GM23338 (cell line): ENCODE data around the gene MCTP1. TPM values are rescaled to one million over a fixed set of nuclear protein-coding genes. Genes with fewer than 3 reads are reported as not detected.
A peak's percentile ranks its signal among the peaks of the same experiment; 100 is the strongest.

Experiments used
- ATAC-seq: fragments of 200-7000 bp; cut with Tn5 transposase; 3 replicates; pipeline ENCODE4 v1.9.1; 2020
- DNase-seq: peaks from one replicate; pipeline ENCODE4 v3.0.0-alpha.2; 2015; ENCODE audit warnings: low spot score
- H2AFZ ChIP-seq: fragments of 200-600 bp; sonication (generic); 2 replicates; pipeline ENCODE4 v1.8.0; 2016; ENCODE audit warnings: antibody characterized with exemption, mild to moderate bottlenecking, moderate library complexity
- H3F3A ChIP-seq: fragments of 200-600 bp; sonication (generic); replicated peaks from 2 replicates; pipeline ENCODE4 v1.8.0; 2017; ENCODE audit warnings: antibody characterized with exemption, mixed run types, low read depth
- H3K27ac ChIP-seq: fragments of 200-600 bp; sonication (generic); 2 replicates; pipeline ENCODE4 v1.6.1; 2016; ENCODE audit warnings: low read depth
- H3K27me3 ChIP-seq: fragments of 200-600 bp; sonication (generic); 2 replicates; pipeline ENCODE4 v1.8.0; 2016; ENCODE audit warnings: mild to moderate bottlenecking, mixed run types, moderate library complexity; ENCODE audit not compliant: insufficient read depth
- H3K36me3 ChIP-seq: fragments of 200-600 bp; sonication (generic); 2 replicates; pipeline ENCODE4 v1.8.0; 2016; ENCODE audit warnings: mild to moderate bottlenecking; ENCODE audit not compliant: insufficient read depth
- H3K4me1 ChIP-seq: fragments of 200-600 bp; sonication (generic); 2 replicates; pipeline ENCODE4 v1.8.0; 2016; ENCODE audit warnings: mild to moderate bottlenecking, moderate library complexity; ENCODE audit not compliant: insufficient read depth
- H3K4me2 ChIP-seq: fragments of 200-600 bp; sonication (generic); 2 replicates; pipeline ENCODE4 v1.7.1; 2017; ENCODE audit warnings: mixed run types
- H3K4me3 ChIP-seq: fragments of 200-600 bp; sonication (generic); 2 replicates; pipeline ENCODE4 v1.6.1; 2016; ENCODE audit warnings: mixed run types
- H3K79me2 ChIP-seq: fragments of 200-600 bp; sonication (generic); replicated peaks from 2 replicates; pipeline ENCODE4 v1.8.0; 2017; ENCODE audit warnings: mild to moderate bottlenecking; ENCODE audit not compliant: insufficient read depth
- H3K9me2 ChIP-seq: fragments of 200-600 bp; sonication (generic); 2 replicates; pipeline ENCODE4 v1.8.0; 2017; ENCODE audit not compliant: insufficient read depth
- H4K20me1 ChIP-seq: fragments of 200-600 bp; sonication (generic); replicated peaks from 2 replicates; pipeline ENCODE4 v1.8.0; 2017; ENCODE audit warnings: mild to moderate bottlenecking; ENCODE audit not compliant: insufficient read depth
- H3K27ac Mint-ChIP-seq: 2 replicates; pipeline ENCODE4 v1.8.0; 2020; ENCODE audit warnings: inconsistent platforms, mild to moderate bottlenecking, moderate library complexity, mixed read lengths
- H3K27me3 Mint-ChIP-seq: 3 replicates; pipeline ENCODE4 v1.8.0; 2022; ENCODE audit warnings: low read depth, mild to moderate bottlenecking, moderate library complexity, mixed read lengths, inconsistent platforms; ENCODE audit not compliant: insufficient read depth, poor library complexity
- H3K36me3 Mint-ChIP-seq: 3 replicates; pipeline ENCODE4 v1.8.0; 2021; ENCODE audit warnings: low read depth, mild to moderate bottlenecking, inconsistent platforms, moderate library complexity, mixed read lengths
- H3K4me1 Mint-ChIP-seq: 3 replicates; pipeline ENCODE4 v1.8.0; 2020; ENCODE audit warnings: mild to moderate bottlenecking, inconsistent platforms, mixed read lengths
- H3K4me3 Mint-ChIP-seq: 3 replicates; pipeline ENCODE4 v1.8.0; 2021; ENCODE audit warnings: moderate library complexity, mild to moderate bottlenecking, inconsistent platforms, mixed read lengths
- H3K9me3 Mint-ChIP-seq: 3 replicates; pipeline ENCODE4 v1.8.0; 2020; ENCODE audit warnings: moderate library complexity, mild to moderate bottlenecking, inconsistent platforms, mixed read lengths
- CREB1 ChIP-seq: fragments of 250-450 bp; sonication (Bioruptor Pico); IDR thresholded peaks from 2 replicates; pipeline ENCODE4 v1.5.0; 2020; ENCODE audit warnings: low read depth, mild to moderate bottlenecking, moderate library complexity
- EZH2phosphoT487 ChIP-seq: fragments of 200-600 bp; sonication (generic); IDR thresholded peaks from one replicate; pipeline ENCODE4 v1.8.1; 2018; ENCODE audit warnings: antibody characterized with exemption; ENCODE audit not compliant: unreplicated experiment
- JUNB ChIP-seq: IDR thresholded peaks from one replicate; pipeline ENCODE4 v1.6.1; 2016; ENCODE audit warnings: antibody characterized with exemption; ENCODE audit not compliant: unreplicated experiment
- POLR2AphosphoS5 ChIP-seq: IDR thresholded peaks from 2 replicates; pipeline ENCODE4 v1.6.1; 2016; ENCODE audit warnings: antibody characterized with exemption, low read depth
- STAT1 ChIP-seq: IDR thresholded peaks from one replicate; pipeline ENCODE4 v1.6.1; 2016; ENCODE audit warnings: antibody characterized with exemption; ENCODE audit not compliant: unreplicated experiment
- ZNF462 ChIP-seq: fragments of 250-450 bp; sonication (Bioruptor Pico); IDR thresholded peaks from 2 replicates; pipeline ENCODE4 v1.5.0; 2020; ENCODE audit warnings: mild to moderate bottlenecking, moderate library complexity
- polyA plus RNA-seq: library from polyadenylated mRNA; unstranded; fragments of >200 nt; fragmentation: Nextera tagmentation; extraction: Ambion mirVana; gene quantifications from 2 replicates; pipeline ENCODE4 v1.2.1, GENCODE V29; 2016
- total RNA-seq: library from RNA; depleted of rRNA; stranded (reverse); fragments of >200 nt; shearing (Covaris generic); gene quantifications from 2 replicates; pipeline ENCODE4 v1.2.3, GENCODE V29; 2014
- TF ChIP-seq, protein P1 (sequence below): IDR thresholded peaks from one replicate; pipeline ENCODE4 v1.6.1; 2018; ENCODE audit warnings: antibody characterized with exemption; ENCODE audit not compliant: unreplicated experiment
- TF ChIP-seq, protein P2 (sequence below), 2 experiments: fragments of 200-600 bp in 1 of 2; sonication (generic) in 1 of 2; conservative IDR thresholded peaks; 2 replicates each; pipeline versions ENCODE4 v1.5.1 to v1.6.1; 2016 to 2017; ENCODE audit warnings: antibody characterized with exemption in 2 of 2, low read depth in 2 of 2, mild to moderate bottlenecking in 2 of 2, moderate library complexity in 1 of 2

The MCTP1 gene
- total and polyA plus RNA-seq, 2 experiments from 2014 or later = 3.7 to 4.2 TPM

DNA sequence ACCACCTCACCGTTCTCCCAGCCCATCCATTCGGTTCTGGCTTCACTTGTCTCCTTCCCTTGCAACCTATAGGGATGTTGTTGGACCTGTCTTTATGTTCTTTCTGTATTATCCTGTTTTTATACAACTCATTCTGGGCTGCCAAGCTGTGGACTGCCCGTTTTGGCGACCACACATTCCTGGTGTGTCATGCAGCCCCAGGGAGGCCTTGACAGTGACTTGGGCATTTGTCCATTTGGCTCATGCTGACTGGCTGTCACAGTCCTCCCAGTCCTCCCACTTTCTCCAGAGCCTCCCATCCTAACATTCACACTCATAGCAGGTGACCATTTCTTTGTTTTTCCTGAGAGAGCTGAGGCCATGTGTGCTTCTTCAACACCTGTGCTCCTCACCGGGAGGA lies 530.1 kb downstream of the MCTP1 start (continued):
- TF ChIP-seq POLR2AphosphoS5 (no peak), CREB1 (CRISPR knock-in tag) (no peak), STAT1 (no peak), EZH2phosphoT487 (no peak)
- TF ChIP-seq, protein P1, sequence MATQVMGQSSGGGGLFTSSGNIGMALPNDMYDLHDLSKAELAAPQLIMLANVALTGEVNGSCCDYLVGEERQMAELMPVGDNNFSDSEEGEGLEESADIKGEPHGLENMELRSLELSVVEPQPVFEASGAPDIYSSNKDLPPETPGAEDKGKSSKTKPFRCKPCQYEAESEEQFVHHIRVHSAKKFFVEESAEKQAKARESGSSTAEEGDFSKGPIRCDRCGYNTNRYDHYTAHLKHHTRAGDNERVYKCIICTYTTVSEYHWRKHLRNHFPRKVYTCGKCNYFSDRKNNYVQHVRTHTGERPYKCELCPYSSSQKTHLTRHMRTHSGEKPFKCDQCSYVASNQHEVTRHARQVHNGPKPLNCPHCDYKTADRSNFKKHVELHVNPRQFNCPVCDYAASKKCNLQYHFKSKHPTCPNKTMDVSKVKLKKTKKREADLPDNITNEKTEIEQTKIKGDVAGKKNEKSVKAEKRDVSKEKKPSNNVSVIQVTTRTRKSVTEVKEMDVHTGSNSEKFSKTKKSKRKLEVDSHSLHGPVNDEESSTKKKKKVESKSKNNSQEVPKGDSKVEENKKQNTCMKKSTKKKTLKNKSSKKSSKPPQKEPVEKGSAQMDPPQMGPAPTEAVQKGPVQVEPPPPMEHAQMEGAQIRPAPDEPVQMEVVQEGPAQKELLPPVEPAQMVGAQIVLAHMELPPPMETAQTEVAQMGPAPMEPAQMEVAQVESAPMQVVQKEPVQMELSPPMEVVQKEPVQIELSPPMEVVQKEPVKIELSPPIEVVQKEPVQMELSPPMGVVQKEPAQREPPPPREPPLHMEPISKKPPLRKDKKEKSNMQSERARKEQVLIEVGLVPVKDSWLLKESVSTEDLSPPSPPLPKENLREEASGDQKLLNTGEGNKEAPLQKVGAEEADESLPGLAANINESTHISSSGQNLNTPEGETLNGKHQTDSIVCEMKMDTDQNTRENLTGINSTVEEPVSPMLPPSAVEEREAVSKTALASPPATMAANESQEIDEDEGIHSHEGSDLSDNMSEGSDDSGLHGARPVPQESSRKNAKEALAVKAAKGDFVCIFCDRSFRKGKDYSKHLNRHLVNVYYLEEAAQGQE = no peak

DNA sequence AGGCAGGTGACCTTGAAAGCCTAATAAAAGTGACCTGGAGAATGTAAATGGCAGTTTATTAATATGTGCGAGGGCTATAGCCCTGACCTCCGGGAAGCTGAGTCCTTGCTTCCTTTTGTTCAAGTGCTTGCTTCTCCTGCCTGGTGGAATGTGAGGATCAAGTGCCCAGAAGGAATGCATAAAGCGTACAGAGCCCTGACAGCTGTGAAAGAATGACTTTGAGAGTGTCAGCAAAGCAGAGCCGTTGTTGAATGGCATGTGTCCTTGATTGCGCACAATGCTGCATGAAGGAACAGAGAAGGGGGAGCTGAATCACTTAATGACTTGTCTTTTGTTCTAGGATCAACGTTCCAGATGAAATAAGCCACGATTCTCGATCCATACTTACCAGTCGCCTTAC lies 533.4 kb downstream of the MCTP1 start:
- no peaks in the 10 kb centered on the region for H3K27me3 Mint-ChIP-seq
- ATAC-seq = no peak
- no peak overlapping the region for H3K4me3 ChIP-seq
- H3K27ac ChIP-seq = no peak overlapping the region
- peak; percentile 19 for DNase-seq
- TF ChIP-seq, protein P2, sequence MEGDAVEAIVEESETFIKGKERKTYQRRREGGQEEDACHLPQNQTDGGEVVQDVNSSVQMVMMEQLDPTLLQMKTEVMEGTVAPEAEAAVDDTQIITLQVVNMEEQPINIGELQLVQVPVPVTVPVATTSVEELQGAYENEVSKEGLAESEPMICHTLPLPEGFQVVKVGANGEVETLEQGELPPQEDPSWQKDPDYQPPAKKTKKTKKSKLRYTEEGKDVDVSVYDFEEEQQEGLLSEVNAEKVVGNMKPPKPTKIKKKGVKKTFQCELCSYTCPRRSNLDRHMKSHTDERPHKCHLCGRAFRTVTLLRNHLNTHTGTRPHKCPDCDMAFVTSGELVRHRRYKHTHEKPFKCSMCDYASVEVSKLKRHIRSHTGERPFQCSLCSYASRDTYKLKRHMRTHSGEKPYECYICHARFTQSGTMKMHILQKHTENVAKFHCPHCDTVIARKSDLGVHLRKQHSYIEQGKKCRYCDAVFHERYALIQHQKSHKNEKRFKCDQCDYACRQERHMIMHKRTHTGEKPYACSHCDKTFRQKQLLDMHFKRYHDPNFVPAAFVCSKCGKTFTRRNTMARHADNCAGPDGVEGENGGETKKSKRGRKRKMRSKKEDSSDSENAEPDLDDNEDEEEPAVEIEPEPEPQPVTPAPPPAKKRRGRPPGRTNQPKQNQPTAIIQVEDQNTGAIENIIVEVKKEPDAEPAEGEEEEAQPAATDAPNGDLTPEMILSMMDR (conservative IDR thresholded peaks at IDR 0.05; ENCODE audit: low read depth in 2 of 2) = no peak
- no peak for TF ChIP-seq JUNB
- no peaks in the 10 kb centered on the region for H3F3A ChIP-seq
- no peak overlapping the region for H3K4me2 ChIP-seq
- H4K20me1 ChIP-seq = no peaks in the 10 kb centered on the region
- no peaks in the 10 kb centered on the region for H3K36me3 Mint-ChIP-seq
- H3K4me1 ChIP-seq = no peaks in the 10 kb centered on the region
- no peaks in the 10 kb centered on the region for H3K27me3 ChIP-seq
- no peaks in the 10 kb centered on the region for H3K9me3 Mint-ChIP-seq
- H3K79me2 ChIP-seq = no peaks in the 10 kb centered on the region
- no peak overlapping the region for H2AFZ ChIP-seq
- no peak overlapping the region for H3K4me3 Mint-ChIP-seq
- H3K36me3 ChIP-seq = no peaks in the 10 kb centered on the region
- H3K9me2 ChIP-seq = no peaks in the 10 kb centered on the region
- H3K4me1 Mint-ChIP-seq = peaks cover 7% of the 10 kb centered on the region; the same call in 2 of the 3 replicates
- 0 out of 2 replicates have a peak overlapping the region, but pooled peaks have one; percentile 35 for H3K27ac Mint-ChIP-seq

DNA sequence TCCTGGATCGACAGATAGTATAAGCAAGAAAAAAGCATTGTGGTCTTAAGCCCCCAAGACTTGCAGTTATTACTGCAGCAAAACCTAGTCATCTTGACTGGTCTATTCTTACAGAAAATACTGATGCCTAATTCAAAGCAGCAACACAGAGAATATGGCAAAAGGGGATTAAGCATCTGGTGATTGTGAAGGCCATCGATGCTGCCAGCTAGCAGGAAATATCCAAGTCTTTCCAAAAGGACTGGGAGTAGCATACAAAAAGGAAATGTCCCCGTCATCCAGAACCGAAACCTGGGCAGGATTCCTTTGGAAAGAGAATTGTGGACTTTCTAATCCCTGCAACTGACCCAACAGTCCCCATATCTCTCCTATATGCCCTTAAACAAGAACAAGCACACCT lies 534.2 kb downstream of the MCTP1 start:
- Mint-ChIP-seq H3K27me3 (no peaks in the 10 kb centered on the region), H3K36me3 (no peaks in the 10 kb centered on the region), H3K4me3 (no peak overlapping the region), H3K27ac (no peak overlapping the region; the same call in 1 of the 2 replicates), H3K9me3 (no peaks in the 10 kb centered on the region), H3K4me1 (peaks cover 7% of the 10 kb centered on the region; the same call in 2 of the 3 replicates)
- no peak for DNase-seq
- Histone ChIP-seq H3K36me3 (no peaks in the 10 kb centered on the region), H3F3A (no peaks in the 10 kb centered on the region), H3K9me2 (no peaks in the 10 kb centered on the region), H3K4me2 (no peak overlapping the region), H3K79me2 (no peaks in the 10 kb centered on the region), H3K4me3 (no peak overlapping the region), H3K4me1 (no peaks in the 10 kb centered on the region), H3K27ac (no peak overlapping the region), H2AFZ (0 out of 2 replicates have a peak overlapping the region, but pooled peaks have one; percentile 25), H4K20me1 (no peaks in the 10 kb centered on the region), H3K27me3 (no peaks in the 10 kb centered on the region)
- no peak for ATAC-seq
- TF ChIP-seq ZNF462 (CRISPR knock-in tag) (no peak), STAT1 (no peak), CREB1 (CRISPR knock-in tag) (no peak)
